HG02885 (cell line): ENCODE measurements around the gene NT5DC1.

Experiments
- ATAC-seq: cut with Tn5 transposase; IDR thresholded peaks from one replicate; pipeline ENCODE4 v1.9.1; 2021; ENCODE audit warnings: mild to moderate bottlenecking; ENCODE audit not compliant: unreplicated experiment, poor library complexity

NT5DC1 gene

GRCh38 chr6:116127771-116128493 is 27.3 kb downstream of the NT5DC1 start:
- no peak for ATAC-seq

- ATAC-seq, result no peak
Measured at GRCh38 chr6:116133453-116133852, 32.8 kb downstream of the NT5DC1 start.

GRCh38 chr6:116136373-116136772 is 35.7 kb downstream of the NT5DC1 start:
- ATAC-seq, result no peak

- ATAC-seq, result no peak
Measured at GRCh38 chr6:116136933-116137340, 36.3 kb downstream of the NT5DC1 start.

GRCh38 chr6:116139917-116140316 is 39.3 kb downstream of the NT5DC1 start:
- no peak for ATAC-seq

- no peak for ATAC-seq
Measured at GRCh38 chr6:116144605-116145004, 44.0 kb downstream of the NT5DC1 start.

- ATAC-seq, result no peak
Measured at GRCh38 chr6:116145803-116146675, 45.4 kb downstream of the NT5DC1 start.

- ATAC-seq, result no peak
Measured at GRCh38 chr6:116152620-116153019, 52.0 kb downstream of the NT5DC1 start.

GRCh38 chr6:116154887-116155286 is 54.2 kb downstream of the NT5DC1 start:
- ATAC-seq, result no peak

GRCh38 chr6:116156405-116157326 is 56.0 kb downstream of the NT5DC1 start:
- ATAC-seq, result no peak

- no peak for ATAC-seq
Measured at GRCh38 chr6:116157391-116157790, 56.7 kb downstream of the NT5DC1 start.

- ATAC-seq, result no peak
Measured at GRCh38 chr6:116158641-116159040, 58.0 kb downstream of the NT5DC1 start.

GRCh38 chr6:116159782-116160524 is 59.3 kb downstream of the NT5DC1 start:
- ATAC-seq, result no peak

- ATAC-seq, result peak; percentile 46
Measured at GRCh38 chr6:116165596-116165995, 64.9 kb downstream of the NT5DC1 start.

GRCh38 chr6:116166369-116166768 is 65.7 kb downstream of the NT5DC1 start:
- ATAC-seq, result no peak

- ATAC-seq, result no peak
Measured at GRCh38 chr6:116168148-116168547, 67.5 kb downstream of the NT5DC1 start.

GRCh38 chr6:116169880-116170279 is 69.2 kb downstream of the NT5DC1 start:
- ATAC-seq, result no peak

GRCh38 chr6:116170358-116171057 is 69.9 kb downstream of the NT5DC1 start:
- no peak for ATAC-seq

- no peak for ATAC-seq
Measured at GRCh38 chr6:116173928-116174327, 73.3 kb downstream of the NT5DC1 start.
